Heart right ventricle (tissue), 16 donors: ENCODE measurements around the gene CTXN1. TPM values are rescaled to one million over a fixed set of nuclear protein-coding genes. Genes with fewer than 3 reads are reported as not detected.

ENCODE experiments used
- ATAC-seq, 8 donors: fragments of 200-7000 bp; cut with Tn5 transposase; one replicate each; pipeline ENCODE4 v1.9.1; 2020; ENCODE audit warnings: mild to moderate bottlenecking in 8 of 8, moderate library complexity in 8 of 8, moderate number of reproducible peaks in 1 of 8
- DNase-seq, 2 donors: peaks; one replicate each; pipeline ENCODE4 v3.0.0-alpha.2; 2020
- H3K27ac ChIP-seq, 10 donors: fragments of 200-600 bp; sonication (generic) in 2 of 10; one replicate each; pipeline versions ENCODE4 v1.5.0 to v1.8.0; 2020 to 2022; ENCODE audit warnings: mild to moderate bottlenecking in 3 of 10
- H3K27me3 ChIP-seq, 7 donors: fragments of 200-600 bp; one replicate each; pipeline ENCODE4 v1.8.0; 2021 to 2022; ENCODE audit warnings: mild to moderate bottlenecking in 2 of 7
- H3K36me3 ChIP-seq, 9 donors: fragments of 200-600 bp; sonication (generic) in 1 of 9; one replicate each; pipeline versions ENCODE4 v1.5.0 to v1.8.0; 2020 to 2022; ENCODE audit warnings: mild to moderate bottlenecking in 2 of 9
- H3K4me1 ChIP-seq, 9 donors: fragments of 200-600 bp; sonication (generic) in 1 of 9; one replicate each; pipeline versions ENCODE4 v1.5.0 to v1.8.0; 2020 to 2022; ENCODE audit warnings: mild to moderate bottlenecking in 4 of 9
- H3K4me3 ChIP-seq, 10 donors: fragments of 200-600 bp; sonication (generic) in 2 of 10; one replicate each; pipeline versions ENCODE4 v1.5.0 to v1.8.0; 2020 to 2022; ENCODE audit warnings: mild to moderate bottlenecking in 7 of 10, moderate library complexity in 2 of 10
- H3K9me3 ChIP-seq, 11 donors: fragments of 200-600 bp in 10 of 11; sonication (generic) in 2 of 11; one replicate each; pipeline versions ENCODE4 v1.5.0 to v1.8.0; 2013 to 2022; ENCODE audit warnings: mild to moderate bottlenecking in 2 of 11, control low read depth in 1 of 11, moderate library complexity in 1 of 11
- WGBS, 2 donors: extraction: QIAGEN DNeasy Blood & Tissue Kit; methylation state at CpG; one replicate each; pipeline ENCODE4 v1.1.7; 2013; ENCODE audit warnings: inconsistent platforms in 1 of 2; 5-methylcytosine and 5-hydroxymethylcytosine counted together
- intact Hi-C, 10 donors: fragments of 100-400 bp; cut with DNase I; formaldehyde crosslinking; loops; one replicate each; pipeline versions ENCODE4 v1.11.1 to v1.14.2; 2022
- polyA plus RNA-seq, 2 donors: library from polyadenylated mRNA; stranded (reverse); fragments of 200-250 nt; gene quantifications; one replicate each; pipeline ENCODE4 v1.2.3, GENCODE V29; 2013
- total RNA-seq, 10 donors: library from RNA; stranded (reverse); fragmentation: NEBNext Ultra II Directional in 3 of 10; extraction: Animal tissue kit (Norgen Biotek cat#: 25700) in 3 of 10; gene quantifications; one replicate each; pipeline versions ENCODE4 v1.2.1 to v1.2.4, GENCODE V29; 2021 to 2023
- TF ChIP-seq, protein P1 (sequence below), 9 donors: fragments of 200-600 bp; sonication (generic) in 2 of 9; IDR thresholded peaks; one replicate each; pipeline versions ENCODE4 v1.5.0 to v1.8.0; 2021 to 2022; ENCODE audit warnings: antibody characterized with exemption in 9 of 9, mild to moderate bottlenecking in 5 of 9, moderate library complexity in 1 of 9
- donor health status: Arrhythmogenic right ventricular cardiomyopathy.
- donor health status: ischemic (EF 13 %, LVEDD 7.1; RV severe dilation, severe dysfunction).
- donor health status: healthy with polysubstance abuse.
- donor health status: DM: no; HTN: yes; CAD: no.
- donor health status: DM: no; HTN: no; CAD: no.
- donor health status: ischemic (EF 25% LVEDD 6.9; RV normal size, moderate dysfunction).
- donor health status: ischemic (EF 25% LVEDD 5.7; RV mildly dilated, moderate dysfunction).
- donor health status: healthy.
- donor health status: DM: yes; HTN: yes; CAD: no.
- donor health status: Ischemic cardiomyopathy.
- donor health status: ischemic (EF 35%, LVEDD 5.7; RV mildly dilated, moderate dysfunction).
- donor health status: nonischemic (EF 11% LVEDD 7.7; RV severe dilation, severe dysfunction).
- donor health status: DM: yes; HTN: yes; CAD: no.
- donor health status: PGD.
- donor health status: ischemic (EF 29% LVEDD 5.4; RV normal size, mild dysfunction).
- donor health status: nonischemic (EF 23%, LVEDD 6.1; RV moderate dilation, normal function).

Gene CTXN1
- total and polyA plus RNA-seq, 12 donors = 0.18 to 0.74 (median 0.25) TPM; not detected in 5

DNA sequence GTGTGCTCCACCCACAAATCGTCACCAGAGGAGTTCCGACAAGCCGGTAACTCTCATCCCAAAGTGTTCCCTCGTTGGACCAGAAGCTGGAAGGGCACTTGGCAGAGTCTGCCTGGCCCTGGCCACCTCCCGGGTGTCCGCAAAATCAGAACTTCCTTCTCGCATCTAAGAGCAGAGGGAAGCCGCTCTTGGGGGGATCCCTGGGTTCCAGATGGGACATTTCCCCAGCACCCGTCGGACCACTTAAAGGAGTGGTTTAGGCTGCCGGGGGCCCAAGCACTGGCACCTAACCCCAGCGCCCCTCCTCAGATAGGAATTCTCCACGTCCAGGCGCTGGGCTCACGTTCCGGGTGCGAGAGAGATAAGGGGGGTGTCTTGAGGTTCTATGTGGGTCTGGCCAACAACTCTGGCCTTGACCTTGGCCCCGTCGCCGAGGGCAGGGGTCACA lies 23.1 kb downstream of the CTXN1 start:
- peaks cover 0 to 5% (median 0%) of the 10 kb centered on the region in 7 donors for H3K27me3 ChIP-seq
- H3K4me1 ChIP-seq = peaks cover 14 to 47% (median 32%) of the 10 kb centered on the region in 9 donors
- 11 to 20% methylated on average over 20 of the region's 20 CpGs for WGBS, 2 donors
- no peak for DNase-seq
- H3K4me3 ChIP-seq = peak overlapping the region; percentile 27 to 96 (median 72)
- peak overlapping the region in 9 of 10 donors; percentile 72 to 92 (median 78) for H3K27ac ChIP-seq
- H3K36me3 ChIP-seq = peaks cover 0 to 20% (median 0%) of the 10 kb centered on the region in 9 donors
- H3K9me3 ChIP-seq = no peaks in the 10 kb centered on the region
- TF ChIP-seq, protein P1, sequence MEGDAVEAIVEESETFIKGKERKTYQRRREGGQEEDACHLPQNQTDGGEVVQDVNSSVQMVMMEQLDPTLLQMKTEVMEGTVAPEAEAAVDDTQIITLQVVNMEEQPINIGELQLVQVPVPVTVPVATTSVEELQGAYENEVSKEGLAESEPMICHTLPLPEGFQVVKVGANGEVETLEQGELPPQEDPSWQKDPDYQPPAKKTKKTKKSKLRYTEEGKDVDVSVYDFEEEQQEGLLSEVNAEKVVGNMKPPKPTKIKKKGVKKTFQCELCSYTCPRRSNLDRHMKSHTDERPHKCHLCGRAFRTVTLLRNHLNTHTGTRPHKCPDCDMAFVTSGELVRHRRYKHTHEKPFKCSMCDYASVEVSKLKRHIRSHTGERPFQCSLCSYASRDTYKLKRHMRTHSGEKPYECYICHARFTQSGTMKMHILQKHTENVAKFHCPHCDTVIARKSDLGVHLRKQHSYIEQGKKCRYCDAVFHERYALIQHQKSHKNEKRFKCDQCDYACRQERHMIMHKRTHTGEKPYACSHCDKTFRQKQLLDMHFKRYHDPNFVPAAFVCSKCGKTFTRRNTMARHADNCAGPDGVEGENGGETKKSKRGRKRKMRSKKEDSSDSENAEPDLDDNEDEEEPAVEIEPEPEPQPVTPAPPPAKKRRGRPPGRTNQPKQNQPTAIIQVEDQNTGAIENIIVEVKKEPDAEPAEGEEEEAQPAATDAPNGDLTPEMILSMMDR (IDR thresholded peaks at IDR 0.05) = peak in 1 of 9 donors; percentile 3
- no peak for ATAC-seq
- intact Hi-C loops = loop anchor here in 2 of 10 donors (1.0 to 5.0 kb wide), 2 partner anchors 17 to 51 kb away; partner anchors contain the start of gene SNAPC2 (in 1 of the 2)

DNA sequence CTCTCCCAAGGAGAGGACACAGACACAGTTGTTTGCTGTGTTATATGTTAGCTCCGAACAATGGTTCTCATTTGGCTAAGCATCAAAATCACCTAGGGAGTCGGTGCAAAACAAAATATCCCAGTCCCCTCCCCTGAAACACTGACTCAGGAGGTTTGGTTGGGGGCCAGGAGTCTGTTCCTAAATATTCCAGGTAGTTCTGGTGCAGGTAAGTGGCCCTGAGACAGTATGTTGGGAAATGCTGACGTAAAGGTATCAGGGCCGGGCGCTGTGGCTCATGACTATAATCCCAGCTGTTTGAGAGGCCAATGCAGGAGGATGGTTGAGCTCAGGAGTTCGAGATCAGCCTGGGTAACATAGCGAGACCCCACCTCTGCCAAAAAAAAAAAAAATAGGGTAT lies 24.6 kb downstream of the CTXN1 start:
- DNase-seq = no peak
- no peaks in the 10 kb centered on the region for H3K9me3 ChIP-seq
- TF ChIP-seq, protein P1 (IDR thresholded peaks at IDR 0.05) = no peak
- no peak for ATAC-seq
- H3K4me3 ChIP-seq = no peak overlapping the region
- H3K27ac ChIP-seq = no peak overlapping the region
- peaks cover 0 to 5% (median 0%) of the 10 kb centered on the region in 7 donors for H3K27me3 ChIP-seq
- intact Hi-C loops = loop anchor here in 1 of 10 donors (5.0 kb wide), 1 partner anchor 49 kb away; no protein-coding TSS in a partner anchor
- WGBS, 2 donors = 91 to 94% methylated on average over 7 of the region's 7 CpGs
- H3K4me1 ChIP-seq = peaks cover 14 to 32% (median 25%) of the 10 kb centered on the region in 9 donors
- peaks cover 0 to 11% (median 0%) of the 10 kb centered on the region in 9 donors for H3K36me3 ChIP-seq

DNA sequence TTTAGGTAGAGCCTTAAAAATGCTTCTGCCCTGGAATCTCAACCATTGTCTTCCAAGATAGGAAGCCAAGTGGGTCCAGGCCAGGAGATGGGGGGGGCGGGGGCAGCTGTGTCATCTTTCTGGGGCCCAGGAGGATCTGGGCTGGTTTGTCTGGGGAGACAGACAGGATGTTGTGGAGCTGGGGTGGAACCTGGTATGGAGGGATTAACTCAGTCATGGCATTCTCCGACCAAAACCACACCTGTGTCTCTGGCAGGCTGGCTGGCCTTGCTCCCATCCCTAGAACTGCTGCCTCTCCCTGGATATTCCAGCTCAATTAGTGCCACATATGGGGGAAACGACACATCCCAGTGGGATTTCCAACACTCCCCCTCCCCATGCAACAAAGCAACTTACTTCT lies 25.0 kb downstream of the CTXN1 start:
- TF ChIP-seq, protein P1 (IDR thresholded peaks at IDR 0.05) = no peak
- Histone ChIP-seq H3K4me1 (peaks cover 14 to 28% (median 24%) of the 10 kb centered on the region in 9 donors), H3K27ac (no peak overlapping the region), H3K4me3 (no peak overlapping the region), H3K27me3 (peaks cover 0 to 5% (median 0%) of the 10 kb centered on the region in 7 donors), H3K9me3 (no peaks in the 10 kb centered on the region), H3K36me3 (peaks cover 0 to 7% (median 0%) of the 10 kb centered on the region in 9 donors)
- intact Hi-C loops = loop anchor here in 1 of 10 donors (5.0 kb wide), 1 partner anchor 49 kb away; no protein-coding TSS in a partner anchor
- ATAC-seq = no peak
- DNase-seq = no peak
- 77 to 79% methylated on average over 3 of the region's 3 CpGs for WGBS, 2 donors

DNA sequence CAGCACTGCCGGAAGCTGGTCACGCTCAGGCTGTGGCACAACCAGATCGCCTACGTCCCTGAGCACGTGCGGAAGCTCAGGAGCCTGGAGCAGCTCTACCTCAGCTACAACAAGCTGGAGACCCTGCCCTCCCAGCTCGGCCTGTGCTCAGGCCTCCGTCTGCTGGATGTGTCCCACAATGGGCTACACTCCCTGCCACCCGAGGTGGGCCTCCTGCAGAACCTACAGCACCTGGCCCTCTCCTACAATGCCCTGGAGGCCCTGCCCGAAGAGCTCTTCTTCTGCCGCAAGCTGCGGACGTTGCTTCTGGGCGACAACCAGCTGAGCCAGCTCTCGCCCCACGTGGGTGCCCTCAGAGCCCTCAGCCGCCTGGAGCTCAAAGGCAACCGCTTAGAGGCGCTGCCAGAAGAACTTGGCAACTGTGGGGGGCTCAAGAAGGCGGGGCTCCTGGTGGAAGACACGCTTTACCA lies 25.5 kb downstream of the CTXN1 start:
- DNase-seq (no peak), ATAC-seq (no peak)
- peaks cover 0 to 5% (median 0%) of the 10 kb centered on the region in 7 donors for H3K27me3 ChIP-seq
- H3K36me3 ChIP-seq = peaks cover 0 to 2% (median 0%) of the 10 kb centered on the region in 9 donors
- no peak overlapping the region for H3K4me3 ChIP-seq
- no peaks in the 10 kb centered on the region for H3K9me3 ChIP-seq
- H3K4me1 ChIP-seq = peaks cover 13 to 23% (median 20%) of the 10 kb centered on the region in 9 donors
- intact Hi-C loops = loop anchor here in 1 of 10 donors (5.0 kb wide), 1 partner anchor 48 kb away; no protein-coding TSS in a partner anchor
- TF ChIP-seq, protein P1 (IDR thresholded peaks at IDR 0.05) = no peak
- 81 to 91% methylated on average over 21 of the region's 21 CpGs for WGBS, 2 donors
- no peak overlapping the region for H3K27ac ChIP-seq
